ENCODE measurements around the gene DNAAF2.

The DNAAF2 gene

GRCh38 chr14:49598485-49599300 lies 36.4 kb downstream of the DNAAF2 start, which contains the start of gene LRR1 (continued):
- peak; percentile 61 for TF ChIP-seq PRDM10 (tag by site-specific recombination; IDR thresholded peaks at IDR 0.05)
- no peak for TF ChIP-seq ZNF670 (tag by site-specific recombination; IDR thresholded peaks at IDR 0.05; ENCODE audit: low read depth)
- peak; percentile 21 for TF ChIP-seq ZNF2 (tag by site-specific recombination; IDR thresholded peaks at IDR 0.05)
- no peak for TF ChIP-seq ZNF530 (tag by site-specific recombination; IDR thresholded peaks at IDR 0.05; ENCODE audit: low read depth)
- no peak; the same call in 1 of the 2 replicates for TF ChIP-seq PATZ1 (tag by site-specific recombination; IDR thresholded peaks at IDR 0.05)
- peak; percentile 78 for TF ChIP-seq PRDM4 (tag by site-specific recombination; IDR thresholded peaks at IDR 0.05)
- TF ChIP-seq ZNF398 (tag by site-specific recombination; IDR thresholded peaks at IDR 0.05): no peak
- no peak for TF ChIP-seq ZNF843 (tag by site-specific recombination; IDR thresholded peaks at IDR 0.05)
- no peak for TF ChIP-seq ZNF311 (tag by site-specific recombination; IDR thresholded peaks at IDR 0.05; ENCODE audit: borderline replicate concordance)
- TF ChIP-seq ZNF76 (tag by site-specific recombination; IDR thresholded peaks at IDR 0.05; ENCODE audit: borderline replicate concordance, low read depth): no peak; the same call in 1 of the 2 replicates
- no peak for TF ChIP-seq TCF7L2 (IDR thresholded peaks at IDR 0.05; ENCODE audit: borderline replicate concordance, low read depth, low read length)
- TF ChIP-seq ZNF114 (tag by site-specific recombination; IDR thresholded peaks at IDR 0.05): no peak
- TF ChIP-seq OVOL3 (tag by site-specific recombination; IDR thresholded peaks at IDR 0.05): no peak
- TF ChIP-seq ZNF513 (tag by site-specific recombination; IDR thresholded peaks at IDR 0.05): no peak
- TF ChIP-seq ZBTB7A (tag by site-specific recombination; IDR thresholded peaks at IDR 0.05; ENCODE audit: low read depth): no peak; the same call in 1 of the 2 replicates
- TF ChIP-seq ZNF148 (tag by site-specific recombination; IDR thresholded peaks at IDR 0.05; ENCODE audit: borderline replicate concordance): no peak
- peak; percentile 91 for TF ChIP-seq YY2 (tag by site-specific recombination; IDR thresholded peaks at IDR 0.05)
- peak; percentile 60; the same call in 1 of the 2 replicates for TF ChIP-seq REST (tag by site-specific recombination; IDR thresholded peaks at IDR 0.05)
